Brain microvascular endothelial cell (primary cell): Measurements from ENCODE around the gene GPR137.
A peak's percentile ranks its signal among the peaks of the same experiment; 100 is the strongest.

Experiments used
- DNase-seq: peaks from one replicate; pipeline ENCODE4 v3.0.0-alpha.2; 2020
- H3K27ac ChIP-seq: fragments of 250-450 bp; sonication (Bioruptor Pico); 2 replicates; pipeline ENCODE4 v1.5.1; 2020; ENCODE audit warnings: mild to moderate bottlenecking, moderate library complexity
- H3K27me3 ChIP-seq: fragments of 250-450 bp; sonication (Bioruptor Pico); replicated peaks from 2 replicates; pipeline ENCODE4 v1.5.1; 2020; ENCODE audit warnings: mild to moderate bottlenecking
- H3K36me3 ChIP-seq: fragments of 250-450 bp; sonication (Bioruptor Pico); replicated peaks from 2 replicates; pipeline ENCODE4 v1.5.1; 2020; ENCODE audit warnings: mild to moderate bottlenecking
- H3K4me3 ChIP-seq: 2 replicates; pipeline ENCODE4 v1.5.1; 2011; ENCODE audit warnings: low read depth, mild to moderate bottlenecking, control low read depth, low read length, moderate library complexity
- CTCF ChIP-seq: IDR thresholded peaks from 2 replicates; pipeline ENCODE4 v1.5.1; 2011; ENCODE audit warnings: low read depth, mild to moderate bottlenecking, moderate library complexity, low read length, control low read depth, inconsistent platforms; ENCODE audit errors: missing control alignments
- in situ Hi-C: cut with HindIII; loops from 2 replicates; pipeline ENCODE4 v1.10.0; 2017; ENCODE audit warnings: low sequenced_read_pairs, low pct_ligation_motif_present

GPR137 gene

DNA sequence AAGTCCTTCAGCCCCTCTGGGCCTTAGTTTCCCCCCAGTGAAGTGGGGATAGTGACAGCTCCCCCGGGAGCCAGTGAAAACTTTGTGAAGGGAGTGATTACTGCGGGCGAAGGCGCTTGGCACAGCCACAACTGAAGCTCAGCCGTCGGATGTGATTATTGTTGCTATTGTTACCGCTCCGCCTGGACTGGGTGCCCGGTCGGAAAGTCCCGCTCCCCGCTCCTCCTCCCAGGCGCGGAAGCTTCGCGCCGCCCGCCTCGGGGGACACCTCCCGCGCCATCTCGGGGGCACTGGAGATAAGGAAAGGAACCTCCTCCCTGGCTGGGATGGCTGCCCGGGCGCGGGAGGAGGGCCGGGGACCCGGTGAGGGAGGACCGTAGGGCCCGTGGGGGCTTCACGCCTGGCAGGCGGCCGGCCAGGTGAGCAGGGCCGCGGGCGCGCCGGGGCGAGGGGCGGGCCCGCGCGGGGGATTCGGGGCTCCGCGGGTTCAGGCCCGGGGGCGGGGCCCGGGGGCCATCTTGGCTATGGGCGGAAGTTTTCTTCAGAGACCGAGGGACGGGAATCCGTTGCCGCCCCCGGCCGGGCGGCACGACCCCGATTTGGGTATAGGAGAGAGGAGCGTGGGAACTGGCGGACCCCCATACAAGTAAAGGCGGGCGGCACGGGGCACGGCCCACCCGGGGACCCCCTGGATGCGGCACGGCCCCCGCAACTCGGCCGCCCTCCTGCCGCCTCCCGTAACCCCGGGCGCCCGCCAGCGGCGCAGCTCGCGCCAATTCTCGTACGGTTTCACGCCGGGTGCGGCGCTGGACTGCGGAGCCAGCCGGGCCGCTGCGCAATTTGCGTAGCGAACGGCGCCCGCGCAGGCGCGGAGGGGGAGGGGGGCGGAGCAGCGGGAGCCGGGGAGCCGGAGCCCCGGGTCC, at the start of gene GPR137:
GPR137 (plus strand) TSS at position 887 of the 923 bp plus-strand sequence. CDS start 677 bp downstream, outside the sequence.
- no peaks in the 10 kb centered on the region for H3K36me3 ChIP-seq
- in situ Hi-C loops, result no loop called here
- peak within 1 kb of the TSS; percentile 66 for H3K27ac ChIP-seq
- TF ChIP-seq CTCF, result no peak
- peak within 1 kb of the TSS; percentile 70 for H3K4me3 ChIP-seq
- no peaks in the 10 kb centered on the region for H3K27me3 ChIP-seq
- peak; percentile 40 for DNase-seq

- peaks cover 7% of the 10 kb centered on the region for H3K36me3 ChIP-seq
- H3K27me3 ChIP-seq, result no peaks in the 10 kb centered on the region
- H3K27ac ChIP-seq, result no peak overlapping the region
- H3K4me3 ChIP-seq, result no peak overlapping the region
- no peak for TF ChIP-seq CTCF
- in situ Hi-C loops, result no loop called here
- no peak for DNase-seq
Observed at GRCh38 chr11:64237484-64237951, 48.1 kb upstream of the GPR137 start.

GRCh38 chr11:64238076-64238475, 47.6 kb upstream of the GPR137 start:
- Histone ChIP-seq H3K4me3 (no peak overlapping the region), H3K36me3 (peaks cover 8% of the 10 kb centered on the region), H3K27me3 (no peaks in the 10 kb centered on the region), H3K27ac (no peak overlapping the region)
- DNase-seq, result no peak
- in situ Hi-C loops, result no loop called here
- no peak for TF ChIP-seq CTCF

GRCh38 chr11:64238999-64239398, 46.6 kb upstream of the GPR137 start:
- Histone ChIP-seq H3K36me3 (peaks cover 15% of the 10 kb centered on the region), H3K4me3 (no peak overlapping the region), H3K27ac (no peak overlapping the region), H3K27me3 (no peaks in the 10 kb centered on the region)
- in situ Hi-C loops, result no loop called here
- no peak for TF ChIP-seq CTCF
- DNase-seq, result no peak

GRCh38 chr11:64239662-64240434, 45.8 kb upstream of the GPR137 start:
- no peak for DNase-seq
- Histone ChIP-seq H3K4me3 (no peak overlapping the region), H3K27me3 (no peaks in the 10 kb centered on the region), H3K27ac (peak overlapping the region; percentile 97), H3K36me3 (peaks cover 18% of the 10 kb centered on the region)
- in situ Hi-C loops, result no loop called here
- TF ChIP-seq CTCF, result no peak
